IMR-90 (cell line): ENCODE data around the gene LYVE1. TPM values are rescaled to one million over a fixed set of nuclear protein-coding genes. Genes with fewer than 3 reads are reported as not detected.
A peak's percentile ranks its signal among the peaks of the same experiment; 100 is the strongest.

Source experiments
- ATAC-seq: fragments of 200-7000 bp; cut with Tn5 transposase; 2 replicates; pipeline ENCODE4 v1.9.1; 2020; ENCODE audit warnings: low read depth, mild to moderate bottlenecking, moderate library complexity
- BruUV-seq: library from RNA; stranded (reverse); fragments of 400-500 nt; replicated peaks from 2 replicates; lab custom pipeline; 2021; lab: Mats Ljungman, UMichigan
- CTCF ChIA-PET: fragments of 300-600 bp; formaldehyde crosslinking; extraction: SDS; loops from one replicate; lab custom pipeline; 2021; ENCODE audit warnings: antibody characterized with exemption; lab: Yijun Ruan, JAX
- POLR2A ChIA-PET: fragments of 300-600 bp; sonication (Branson Sonifier 250); formaldehyde crosslinking; loops from one replicate; lab custom pipeline; 2022; ENCODE audit warnings: antibody characterized with exemption; ENCODE audit not compliant: unreplicated experiment; lab: Charles Lee
- DNase-seq: peaks from one replicate; pipeline ENCODE4 v3.0.0; 2013
- H2AFZ ChIP-seq: replicated peaks from 2 replicates; pipeline ENCODE3; 2013; ENCODE audit warnings: low read length, mild to moderate bottlenecking; ENCODE audit not compliant: poor library complexity
- H2AK5ac ChIP-seq: 2 replicates; pipeline ENCODE4 v1.6.1; 2013; ENCODE audit warnings: low read depth, low read length, inconsistent platforms
- H2AK9ac ChIP-seq: replicated peaks from 2 replicates; pipeline ENCODE3; 2013; ENCODE audit warnings: mild to moderate bottlenecking, low read depth, low read length, moderate library complexity; ENCODE audit not compliant: poor library complexity
- H2BK120ac ChIP-seq: 2 replicates; pipeline ENCODE4 v1.6.1; 2013; ENCODE audit warnings: low read depth, low read length, inconsistent platforms
- H2BK15ac ChIP-seq: 3 replicates; pipeline ENCODE4 v1.6.1; 2013; ENCODE audit warnings: low read depth, low read length, inconsistent platforms
- H2BK20ac ChIP-seq: 2 replicates; pipeline ENCODE4 v1.6.1; 2013; ENCODE audit warnings: low read depth, mild to moderate bottlenecking, inconsistent platforms, low read length, moderate library complexity
- H2BK5ac ChIP-seq: 2 replicates; pipeline ENCODE4 v1.6.1; 2013; ENCODE audit warnings: mild to moderate bottlenecking, low read depth, low read length, inconsistent platforms; ENCODE audit not compliant: poor library complexity, severe bottlenecking
- H3K14ac ChIP-seq: replicated peaks from 2 replicates; pipeline ENCODE4 v1.6.1; 2013; ENCODE audit warnings: low read depth, low read length, inconsistent platforms
- H3K18ac ChIP-seq: 2 replicates; pipeline ENCODE4 v1.6.1; 2013; ENCODE audit warnings: low read depth, low read length, control low read depth
- H3K23ac ChIP-seq: 2 replicates; pipeline ENCODE4 v1.6.1; 2013; ENCODE audit warnings: low read depth, low read length, inconsistent platforms
- H3K27ac ChIP-seq: 2 replicates; pipeline ENCODE4 v1.5.1; 2013; ENCODE audit warnings: mild to moderate bottlenecking, control low read depth, low read length; ENCODE audit not compliant: insufficient read depth
- H3K27me3 ChIP-seq: 2 replicates; pipeline ENCODE4 v1.6.1; 2013; ENCODE audit warnings: low read length; ENCODE audit not compliant: control insufficient read depth, insufficient read depth
- H3K36me3 ChIP-seq: 2 replicates; pipeline ENCODE4 v1.6.1; 2013; ENCODE audit warnings: low read length, mixed read lengths; ENCODE audit not compliant: control insufficient read depth, insufficient read depth
- H3K4ac ChIP-seq: 2 replicates; pipeline ENCODE4 v1.6.1; 2013; ENCODE audit warnings: low read depth, low read length, inconsistent platforms
- H3K4me1 ChIP-seq: 2 replicates; pipeline ENCODE4 v1.6.1; 2013; ENCODE audit warnings: low read length, mixed read lengths; ENCODE audit not compliant: control insufficient read depth, insufficient read depth
- H3K4me2 ChIP-seq: 2 replicates; pipeline ENCODE4 v1.6.1; 2013; ENCODE audit warnings: low read depth, mild to moderate bottlenecking, control low read depth, low read length, moderate library complexity
- H3K4me3 ChIP-seq: 2 replicates; pipeline ENCODE4 v1.5.1; 2013; ENCODE audit warnings: low read depth, mild to moderate bottlenecking, control low read depth, low read length, moderate library complexity; ENCODE audit not compliant: insufficient read depth
- H3K56ac ChIP-seq: 2 replicates; pipeline ENCODE4 v1.6.1; 2013; ENCODE audit warnings: low read length, inconsistent platforms; ENCODE audit not compliant: insufficient read depth; ENCODE audit errors: extremely low read depth
- H3K79me1 ChIP-seq, 2 experiments: 2 replicates each; pipeline ENCODE4 v1.6.1; 2013; ENCODE audit warnings: low read length in 2 of 2, inconsistent platforms in 1 of 2, low read depth in 1 of 2
- H3K9ac ChIP-seq: 2 replicates; pipeline ENCODE4 v1.6.1; 2013; ENCODE audit warnings: low read depth, low read length, control low read depth
- H3K9me1 ChIP-seq: 2 replicates; pipeline ENCODE4 v1.6.1; 2013; ENCODE audit warnings: low read length, inconsistent platforms; ENCODE audit not compliant: insufficient read depth
- H3K9me3 ChIP-seq: 2 replicates; pipeline ENCODE4 v1.6.1; 2013; ENCODE audit warnings: low read length; ENCODE audit not compliant: control insufficient read depth, insufficient read depth
- H4K20me1 ChIP-seq: 2 replicates; pipeline ENCODE4 v1.6.1; 2013; ENCODE audit warnings: low read length, inconsistent platforms; ENCODE audit not compliant: insufficient read depth
- H4K5ac ChIP-seq: 2 replicates; pipeline ENCODE4 v1.6.1; 2013; ENCODE audit warnings: mild to moderate bottlenecking, low read depth, low read length, control low read depth
- H4K8ac ChIP-seq, 2 experiments: 2 replicates each; pipeline ENCODE4 v1.6.1; 2013; ENCODE audit warnings: low read depth in 2 of 2, low read length in 2 of 2, control low read depth in 1 of 2, inconsistent platforms in 1 of 2
- H4K91ac ChIP-seq: 2 replicates; pipeline ENCODE4 v1.6.1; 2013; ENCODE audit warnings: low read depth, low read length, inconsistent platforms; ENCODE audit not compliant: insufficient read depth
- BHLHE40 ChIP-seq: fragments of 150-350 bp; IDR thresholded peaks from 2 replicates; pipeline ENCODE4 v1.6.1; 2016; ENCODE audit warnings: mild to moderate bottlenecking, low read depth, low read length
- CEBPB ChIP-seq: IDR thresholded peaks from 2 replicates; pipeline ENCODE4 v1.6.1; 2012; ENCODE audit warnings: low read depth, low read length, improper control_type of control experiment
- MAZ ChIP-seq: IDR thresholded peaks from 2 replicates; pipeline ENCODE4 v1.6.1; 2012; ENCODE audit warnings: low read depth, mild to moderate bottlenecking, low read length, improper control_type of control experiment, moderate library complexity, borderline replicate concordance
- MXI1 ChIP-seq: IDR thresholded peaks from 2 replicates; pipeline ENCODE4 v1.6.1; 2012; ENCODE audit warnings: low read depth, mild to moderate bottlenecking, low read length, moderate library complexity, borderline replicate concordance
- RAD21 ChIP-seq: IDR thresholded peaks from 2 replicates; pipeline ENCODE4 v1.6.1; 2012; ENCODE audit warnings: low read length, improper control_type of control experiment
- SMC3 ChIP-seq: fragments of 150-350 bp; IDR thresholded peaks from 2 replicates; pipeline ENCODE4 v1.6.1; 2016; ENCODE audit warnings: low read depth, mild to moderate bottlenecking, antibody characterized with exemption, low read length, moderate library complexity
- WGBS, 2 experiments: methylation state at CpG; one replicate each; pipeline versions ENCODE4 v1.1.5 to v1.1.7; 2013; ENCODE audit warnings: missing lambda C conversion rate in 2 of 2; ENCODE audit not compliant: insufficient read length in 1 of 2; ENCODE audit errors: extremely low coverage in 2 of 2; 5-methylcytosine and 5-hydroxymethylcytosine counted together
- dilution Hi-C: fragments of 300-500 bp; cut with HindIII; formaldehyde crosslinking; loops from one replicate; pipeline ENCODE4 v1.14.3; 2018; ENCODE audit warnings: low sequenced_read_pairs; ENCODE audit not compliant: unreplicated experiment
- in situ Hi-C: fragments of 300-500 bp; cut with MboI; formaldehyde crosslinking; loops from 3 replicates; pipeline ENCODE4 v1.14.3; 2019; ENCODE audit warnings: low sequenced_read_pairs, inconsistent platforms, mixed read lengths
- intact Hi-C: fragments of 100-400 bp; cut with micrococcal nuclease; formaldehyde crosslinking; loops from 2 replicates; pipeline ENCODE4 v1.10.0; 2022
- polyA plus RNA-seq, 3 experiments: library from polyadenylated mRNA; depleted of rRNA; stranded (reverse); fragments of >200 nt; gene quantifications; 2 replicates each; pipeline ENCODE4 v1.2.3, GENCODE V29; 2012; ENCODE audit warnings: low replicate concordance in 1 of 3
- total RNA-seq: library from RNA; depleted of rRNA; stranded (reverse); fragments of >200 nt; gene quantifications from 2 replicates; pipeline ENCODE4 v1.2.3, GENCODE V29; 2012
- TF ChIP-seq, protein P1 (sequence below): conservative IDR thresholded peaks from 2 replicates; pipeline ENCODE4 v1.5.1; 2012; ENCODE audit warnings: mild to moderate bottlenecking, low read depth, low read length, improper control_type of control experiment

Gene LYVE1
- total and polyA plus RNA-seq, 2 of the 4 experiments (the other 2 are of a cell fraction) = not detected

DNA sequence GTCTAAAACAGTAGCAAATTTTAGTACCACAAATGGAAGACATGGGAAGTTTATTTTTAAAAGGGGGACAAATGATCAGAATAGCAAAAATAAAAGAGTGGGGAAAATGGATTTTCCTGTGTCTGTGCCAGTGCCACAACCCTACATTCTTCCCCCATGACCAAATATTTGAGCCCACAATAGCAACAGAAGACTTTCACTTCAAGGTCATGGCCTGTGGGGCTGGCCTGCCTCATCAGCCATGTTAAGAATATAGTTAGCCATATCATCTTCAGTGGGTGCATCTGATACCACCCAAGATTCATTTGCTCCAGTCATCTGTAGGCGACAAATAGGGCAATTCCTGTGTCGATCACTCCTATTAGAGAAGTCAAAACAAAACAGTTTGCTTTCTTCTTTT is 53.8 kb downstream of the LYVE1 start (continued):
- TF ChIP-seq MAZ = no peak

DNA sequence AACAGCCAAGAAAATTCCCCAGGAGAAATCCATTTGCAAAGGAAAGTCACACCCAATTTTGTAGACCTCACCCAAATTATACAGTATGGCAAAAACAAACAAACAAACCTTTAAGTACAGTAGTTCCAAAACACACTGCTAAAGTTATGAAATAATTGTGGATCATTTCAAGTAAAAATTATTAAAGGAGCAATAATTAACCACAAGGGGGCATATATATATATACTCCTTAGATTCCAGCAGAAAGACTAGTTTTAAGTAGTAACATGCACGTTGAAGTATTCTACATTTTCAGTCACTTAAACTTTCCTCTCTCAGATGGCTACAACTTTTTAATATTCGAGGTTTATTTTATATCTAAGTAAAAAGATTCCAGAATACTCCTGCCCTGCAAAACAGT is 54.3 kb downstream of the LYVE1 start:
- Histone ChIP-seq H3K4me2 (no peak overlapping the region), H4K5ac (no peak overlapping the region), H3K9me1 (0 out of 2 replicates have a peak, but pooled peaks cover 7% of the 10 kb centered on the region), H3K9me3 (no peaks in the 10 kb centered on the region), H3K79me1 (peaks cover 0 to 14% of the 10 kb centered on the region in 2 experiments; a peak in 3 of 4 replicates), H4K8ac (no peak overlapping the region), H3K36me3 (peaks cover 15% of the 10 kb centered on the region), H4K91ac (no peak overlapping the region), H3K4ac (no peak overlapping the region), H3K14ac (no peak overlapping the region), H3K4me1 (peaks cover 4% of the 10 kb centered on the region; the same call in 1 of the 2 replicates), H2AFZ (no peak overlapping the region), H4K20me1 (no peaks in the 10 kb centered on the region), H2AK9ac (no peak overlapping the region), H2BK15ac (no peak overlapping the region), H3K9ac (no peak overlapping the region), H2AK5ac (no peak overlapping the region), H3K4me3 (no peak overlapping the region), H3K23ac (no peak overlapping the region), H2BK5ac (peak overlapping the region; percentile 62), H3K56ac (no peak overlapping the region), H3K18ac (no peak overlapping the region), H2BK120ac (no peak overlapping the region), H2BK20ac (no peak overlapping the region), H3K27me3 (no peaks in the 10 kb centered on the region), H3K27ac (no peak overlapping the region)
- POLR2A ChIA-PET = no interaction called here
- no TSS peak for BruUV-seq
- no peak for ATAC-seq
- in situ Hi-C loops (loop anchor here (5.0 kb wide), 1 partner anchor 223 kb away; no protein-coding TSS in a partner anchor), intact Hi-C loops (loop anchor here (1.0 to 5.0 kb wide), 3 partner anchors 107 to 221 kb away; no protein-coding TSS in a partner anchor), dilution Hi-C loops (loop anchor here (25.0 kb wide), 1 partner anchor 223 kb away; no protein-coding TSS in a partner anchor)
- DNase-seq = peak; percentile 49
- WGBS, 2 experiments = no CpG with 5 or more reads among the region's 2 CpGs
- CTCF ChIA-PET = interaction anchor here (0.6 kb wide), 1 partner anchor 32 kb away, joined by 3 read pairs; no protein-coding TSS in a partner anchor
- TF ChIP-seq CEBPB (no peak), BHLHE40 (no peak), MXI1 (no peak), RAD21 (peak; percentile 48), SMC3 (peak; percentile 52), MAZ (no peak)
- TF ChIP-seq, protein P1, sequence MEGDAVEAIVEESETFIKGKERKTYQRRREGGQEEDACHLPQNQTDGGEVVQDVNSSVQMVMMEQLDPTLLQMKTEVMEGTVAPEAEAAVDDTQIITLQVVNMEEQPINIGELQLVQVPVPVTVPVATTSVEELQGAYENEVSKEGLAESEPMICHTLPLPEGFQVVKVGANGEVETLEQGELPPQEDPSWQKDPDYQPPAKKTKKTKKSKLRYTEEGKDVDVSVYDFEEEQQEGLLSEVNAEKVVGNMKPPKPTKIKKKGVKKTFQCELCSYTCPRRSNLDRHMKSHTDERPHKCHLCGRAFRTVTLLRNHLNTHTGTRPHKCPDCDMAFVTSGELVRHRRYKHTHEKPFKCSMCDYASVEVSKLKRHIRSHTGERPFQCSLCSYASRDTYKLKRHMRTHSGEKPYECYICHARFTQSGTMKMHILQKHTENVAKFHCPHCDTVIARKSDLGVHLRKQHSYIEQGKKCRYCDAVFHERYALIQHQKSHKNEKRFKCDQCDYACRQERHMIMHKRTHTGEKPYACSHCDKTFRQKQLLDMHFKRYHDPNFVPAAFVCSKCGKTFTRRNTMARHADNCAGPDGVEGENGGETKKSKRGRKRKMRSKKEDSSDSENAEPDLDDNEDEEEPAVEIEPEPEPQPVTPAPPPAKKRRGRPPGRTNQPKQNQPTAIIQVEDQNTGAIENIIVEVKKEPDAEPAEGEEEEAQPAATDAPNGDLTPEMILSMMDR = peak; percentile 46
